Measurements from ENCODE around the gene COG8.
"Not testable (repeated sequence)": the region's sequence is repeated elsewhere in the genome, so short reads cannot be mapped to it uniquely, and the experiment has no call there.

The COG8 gene

DNA sequence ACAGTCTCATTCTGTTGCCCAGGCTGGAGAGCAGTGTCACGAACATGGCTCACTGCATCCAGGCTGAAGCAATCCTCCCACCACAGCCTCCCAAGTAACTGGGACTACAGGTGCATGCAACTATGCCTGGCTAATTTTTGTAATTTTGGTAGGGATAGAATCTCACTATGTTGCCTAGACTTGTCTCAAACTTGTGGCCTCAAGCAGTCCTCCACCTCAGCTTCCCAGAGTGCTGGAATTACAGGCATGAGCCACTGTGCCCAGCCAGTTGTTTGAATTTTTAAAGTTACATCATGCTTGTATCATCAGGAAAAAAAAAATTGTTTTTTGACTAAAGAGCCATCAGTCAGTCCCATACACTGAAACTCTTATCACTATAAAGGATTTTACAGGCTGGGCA is 45.3 kb downstream of the COG8 start:
- in situ Hi-C loops (cut with MboI; ENCODE audit: low sequenced_read_pairs), result no loop called here

DNA sequence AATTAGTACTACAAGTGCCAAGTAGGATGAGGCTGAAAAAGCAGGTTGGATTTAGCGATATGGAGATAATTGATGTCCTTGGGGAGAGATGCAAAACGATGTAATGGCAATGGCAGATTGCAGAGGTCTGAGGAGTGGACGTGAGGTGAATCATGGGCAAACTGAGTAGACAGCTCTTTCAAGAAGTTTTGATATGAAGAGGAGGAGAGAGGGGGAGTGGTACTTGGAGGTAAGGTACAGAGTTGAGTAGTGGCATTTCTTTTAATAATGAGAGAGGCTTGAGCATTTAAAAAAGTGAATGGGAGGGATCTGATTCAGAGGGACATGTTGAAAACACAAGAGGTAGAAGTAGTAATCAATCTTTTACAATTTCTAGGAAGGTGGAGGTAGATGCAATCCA is 46.0 kb downstream of the COG8 start:
- in situ Hi-C loops (cut with MboI; ENCODE audit: low sequenced_read_pairs), result no loop called here

DNA sequence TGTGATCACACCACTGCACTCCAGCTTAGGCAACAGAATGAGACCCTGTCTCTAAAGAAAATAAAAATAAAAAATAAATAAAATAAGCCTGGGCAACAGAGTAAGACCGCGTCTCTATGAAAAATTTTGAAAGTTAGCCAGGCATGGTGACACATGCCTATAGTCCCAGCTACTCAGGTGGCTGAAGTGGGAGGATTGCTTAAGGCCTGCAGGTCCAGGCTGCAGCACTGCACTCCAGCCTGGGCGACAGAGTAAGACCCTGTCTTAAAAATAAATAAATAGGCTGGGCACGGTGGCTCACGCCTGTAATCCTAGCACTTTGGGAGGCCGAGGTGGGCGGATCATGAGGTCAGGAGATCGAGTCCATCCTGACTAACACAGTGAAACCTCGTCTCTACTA is 47.7 kb downstream of the COG8 start:
- in situ Hi-C loops (cut with MboI; ENCODE audit: low sequenced_read_pairs), result not testable (repeated sequence)

DNA sequence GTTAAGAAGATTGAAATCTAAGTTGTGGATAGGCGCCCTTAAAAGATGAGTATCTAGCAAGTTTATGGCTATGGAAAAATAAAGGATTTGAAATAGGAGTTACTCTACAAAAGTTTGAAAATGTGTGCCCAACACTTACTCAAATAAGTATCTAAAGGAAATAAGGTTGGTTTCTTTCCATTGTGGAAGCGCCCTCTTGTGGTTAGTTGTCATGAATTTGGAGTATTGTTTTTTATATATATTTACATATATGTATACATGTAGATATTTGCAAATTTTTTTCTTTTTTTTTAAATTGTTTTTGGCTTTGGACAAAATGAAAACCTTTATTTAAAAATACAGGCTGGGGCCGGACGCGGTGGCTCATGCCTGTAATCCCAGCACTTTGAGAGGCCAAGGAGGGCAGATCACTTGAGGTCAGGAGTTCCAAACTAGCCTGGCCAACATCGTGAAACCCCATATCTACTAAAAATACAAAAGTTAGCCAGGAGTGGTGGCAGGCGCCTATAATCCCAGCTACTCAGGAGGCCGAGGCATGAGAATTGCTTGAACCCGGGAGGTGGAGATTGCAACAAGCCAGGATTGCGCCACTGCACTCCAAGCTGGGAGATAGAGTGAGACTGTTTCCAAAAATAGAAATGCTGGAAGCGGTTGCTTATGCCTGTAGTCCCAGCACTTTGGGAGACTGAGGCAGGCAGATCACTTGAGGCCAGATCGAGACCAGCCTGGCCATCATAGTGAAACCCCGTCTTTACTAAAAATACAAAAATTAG is 52.2 kb downstream of the COG8 start:
- in situ Hi-C loops (cut with MboI; ENCODE audit: low sequenced_read_pairs), result loop anchor here (10.0 kb wide), 1 partner anchor 132 kb away; no protein-coding TSS in a partner anchor

DNA sequence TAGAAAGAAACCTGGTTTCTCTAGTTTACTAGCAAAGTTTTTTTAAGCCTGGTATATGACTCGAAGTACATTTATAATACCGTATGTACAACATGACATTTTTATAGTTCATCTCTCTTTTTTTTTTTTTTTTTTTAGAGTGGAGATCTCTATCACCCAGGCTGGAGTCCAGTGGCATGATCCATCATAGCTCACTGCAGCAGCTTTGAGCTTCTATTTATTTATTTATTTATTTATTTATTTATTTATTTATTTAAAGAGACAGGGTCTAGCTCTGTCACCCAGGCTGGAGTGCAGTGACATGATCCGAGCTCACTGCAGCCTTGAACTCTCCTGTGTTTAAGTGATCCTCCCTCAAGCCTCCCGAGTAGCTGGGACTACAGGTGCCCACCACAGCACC is 54.1 kb downstream of the COG8 start:
- in situ Hi-C loops (cut with MboI; ENCODE audit: low sequenced_read_pairs), result loop anchor here (10.0 kb wide), 1 partner anchor 130 kb away; no protein-coding TSS in a partner anchor

DNA sequence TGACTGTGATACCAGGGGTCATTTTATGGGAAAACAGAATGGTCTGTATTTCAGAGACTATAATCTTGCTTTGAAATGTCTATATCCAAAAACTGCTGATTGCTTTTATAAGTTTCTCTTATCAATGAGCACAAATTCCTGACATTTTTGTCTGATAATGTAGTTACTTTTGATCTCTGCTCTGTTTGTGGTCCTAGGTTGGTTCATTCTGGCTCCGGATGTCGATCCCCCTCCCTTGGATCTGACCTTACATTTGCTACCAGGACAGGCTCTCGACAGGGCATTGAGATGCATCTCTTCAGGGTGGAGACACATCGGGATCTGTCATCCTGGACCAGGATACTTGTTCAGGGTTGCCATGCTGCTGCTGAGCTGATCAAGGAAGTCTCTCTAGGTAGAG is 55.5 kb downstream of the COG8 start:
- in situ Hi-C loops (cut with MboI; ENCODE audit: low sequenced_read_pairs), result loop anchor here (10.0 kb wide), 1 partner anchor 129 kb away; no protein-coding TSS in a partner anchor

DNA sequence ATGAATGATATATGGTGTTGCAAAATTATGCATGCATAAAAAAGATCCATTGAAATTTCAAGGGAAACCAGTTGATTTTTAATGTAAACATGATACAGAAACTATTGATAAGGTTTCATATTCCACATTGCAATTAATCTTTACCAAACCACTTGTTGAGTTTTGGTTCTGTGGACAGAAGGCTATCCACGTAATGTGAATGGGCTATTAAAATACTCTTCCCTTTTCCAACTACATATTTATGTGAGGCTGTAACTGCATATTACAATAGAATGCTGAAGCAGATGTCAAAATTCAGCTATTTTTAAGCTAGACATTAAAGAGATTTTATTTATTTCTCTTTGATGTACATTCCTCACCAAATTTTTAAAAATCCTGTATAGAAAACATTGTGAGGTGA is 62.0 kb downstream of the COG8 start:
- in situ Hi-C loops (cut with MboI; ENCODE audit: low sequenced_read_pairs), result no loop called here

Data from HL-60/S4 treated with phorbol 12-myristate 13-acetate at 8.2 ng/mL for 4 days and 3 days (cell line).